Activated effector memory CD4-positive, alpha-beta T cell treated with anti-CD3 and anti-CD28 coated beads, Interleukin-2, amount 50 U/mL, for 16 hours (primary cell): Measurements from ENCODE around the gene DPP3.
"Not testable (repeated sequence)": the region's sequence is repeated elsewhere in the genome, so short reads cannot be mapped to it uniquely, and the experiment has no call there.

Experiments used
- DNase-seq: peaks from one replicate; pipeline ENCODE4 v3.0.0-alpha.2; 2020

DPP3 gene

DNA sequence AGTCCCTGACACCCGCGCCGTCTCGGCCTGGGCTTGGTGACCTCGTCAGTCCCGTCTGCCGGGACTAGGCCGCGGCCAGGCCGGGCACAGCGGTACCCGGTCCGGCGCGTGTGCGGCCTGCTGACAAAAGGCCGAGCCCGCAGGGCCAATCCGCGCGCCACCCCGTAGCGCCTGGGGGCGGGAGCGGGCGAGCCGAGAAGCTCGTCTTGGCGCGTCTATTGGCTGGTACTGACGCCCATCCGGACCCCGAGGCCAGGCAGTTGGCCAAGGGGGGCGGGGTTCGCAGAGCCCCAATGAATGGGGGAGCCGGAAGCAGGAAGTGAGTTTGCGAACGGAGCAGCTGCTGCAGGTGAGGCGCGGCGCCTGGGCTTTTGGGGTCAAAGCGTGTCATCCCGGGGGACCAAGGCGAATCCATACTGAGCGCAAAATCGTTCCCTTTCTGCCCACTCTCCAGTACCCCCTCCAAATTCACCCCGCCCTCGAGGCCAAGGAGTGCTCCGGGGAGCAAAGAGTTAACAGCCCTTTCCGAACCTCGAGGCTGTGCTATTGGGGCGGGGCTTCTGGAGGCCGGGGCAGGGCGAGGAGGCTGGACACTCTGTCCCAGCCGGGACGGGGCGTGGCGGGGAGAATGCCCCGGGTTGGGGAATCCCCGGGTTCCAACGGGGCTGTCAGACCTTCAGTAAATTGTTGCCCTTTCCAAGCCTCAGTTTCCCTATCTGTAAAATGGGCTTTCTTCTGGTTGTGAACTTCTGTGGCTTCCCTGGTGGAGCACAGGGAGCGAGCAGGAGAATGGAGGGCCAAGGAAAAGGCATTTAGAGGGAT, at the start of gene DPP3:
DPP3 (plus strand) TSS at position 318 of the 822 bp plus-strand sequence. CDS start 1,767 bp downstream, outside the sequence.
- DNase-seq, result peak; percentile 98

DNA sequence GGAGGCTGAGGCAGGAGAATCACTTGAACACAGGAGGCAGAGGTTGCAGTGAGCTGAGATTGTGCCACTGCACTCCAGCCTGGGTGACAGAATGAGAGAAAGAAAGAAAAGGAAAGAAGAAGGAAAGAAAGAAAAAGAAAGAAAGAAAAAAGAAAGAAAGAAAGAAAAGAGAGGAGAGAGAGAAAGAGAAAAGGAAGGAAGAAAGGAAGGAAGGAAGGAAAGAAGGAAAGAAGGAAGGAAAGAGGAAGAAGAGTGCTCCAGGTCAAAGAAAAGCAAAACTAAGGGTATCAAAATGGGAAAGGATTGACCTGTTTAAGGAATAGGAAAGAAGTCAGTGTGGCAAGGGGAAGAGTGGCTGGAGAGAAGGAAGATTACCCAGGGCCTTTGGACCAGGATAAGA, 48.9 kb upstream of the DPP3 start:
- not testable (repeated sequence) for DNase-seq

DNA sequence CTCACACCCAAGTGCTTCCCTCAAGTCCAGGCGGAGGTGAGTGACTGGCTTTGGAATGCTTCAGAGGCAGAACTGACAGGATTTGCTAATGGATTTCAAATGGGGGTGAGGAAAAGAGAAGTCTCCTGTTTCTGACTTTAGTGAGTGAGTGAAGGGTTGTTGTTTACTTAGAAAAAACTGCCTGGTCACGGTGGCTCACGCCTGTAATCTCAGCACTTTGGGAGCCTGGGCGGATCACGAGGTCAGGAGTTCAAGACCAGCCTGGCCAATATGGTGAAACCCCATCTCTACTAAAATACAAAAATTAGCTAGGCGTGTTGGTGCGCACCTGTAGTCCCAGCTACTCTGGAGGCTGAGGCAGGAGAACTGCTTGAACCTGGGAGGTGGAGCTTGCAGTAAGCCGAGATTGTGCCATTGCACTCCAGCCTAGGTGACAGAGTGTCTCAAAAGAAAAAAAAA, 48.3 kb upstream of the DPP3 start:
- DNase-seq, result not testable (repeated sequence)

DNA sequence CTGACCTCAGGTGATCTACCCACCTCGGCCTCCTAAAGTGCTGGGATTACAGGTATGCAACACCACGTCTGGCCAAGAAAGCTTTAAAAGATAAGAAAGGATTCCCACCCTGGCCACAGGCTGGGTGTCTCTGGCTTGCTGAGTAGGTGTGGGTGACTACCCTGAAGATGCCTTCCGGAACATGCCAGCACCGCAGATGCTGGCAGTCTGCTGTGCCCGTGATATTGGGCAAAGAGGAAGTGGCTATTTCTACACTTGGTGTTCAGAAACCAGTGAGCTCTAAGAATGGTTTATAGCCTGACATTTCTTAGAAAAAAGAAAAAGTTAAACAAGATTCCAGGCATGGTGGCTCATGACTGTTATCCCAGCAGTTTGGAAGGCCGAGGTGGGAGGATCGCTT, 47.6 kb upstream of the DPP3 start:
- DNase-seq, result no peak

DNA sequence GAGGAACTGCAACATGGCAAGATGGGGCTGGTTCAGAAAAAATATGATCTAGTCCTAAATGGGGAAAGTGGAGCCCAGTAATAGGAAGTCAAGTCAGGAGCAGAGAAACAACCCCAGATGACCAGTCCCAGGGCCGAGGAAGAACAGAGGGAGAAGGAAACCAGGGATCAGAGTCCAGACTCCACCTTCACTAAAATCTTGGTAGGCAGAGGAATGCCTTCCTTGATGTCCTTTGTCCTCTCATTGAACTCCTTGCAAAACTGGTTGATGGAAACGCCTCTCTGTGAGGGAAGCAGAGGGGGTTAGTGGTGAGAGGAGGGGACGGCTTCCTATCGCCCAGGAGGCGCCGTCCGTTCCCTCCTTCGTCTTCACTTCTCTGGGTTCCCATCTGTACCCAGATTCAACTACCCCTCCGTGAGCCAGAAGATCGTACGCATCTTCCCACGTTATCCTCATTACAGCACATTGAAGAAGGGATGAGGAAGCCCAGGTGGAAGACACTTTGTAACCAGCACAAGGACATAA, 42.2 kb upstream of the DPP3 start:
- DNase-seq, result no peak

GRCh38 chr11:66438504-66439466, 41.4 kb upstream of the DPP3 start, which contains the start of gene MRPL11:
Gene MRPL11, minus strand, starts transcription at chr11:66438848. Its CDS starts 94 bp downstream, at chr11:66438754.
- peak; percentile 95 for DNase-seq

DNA sequence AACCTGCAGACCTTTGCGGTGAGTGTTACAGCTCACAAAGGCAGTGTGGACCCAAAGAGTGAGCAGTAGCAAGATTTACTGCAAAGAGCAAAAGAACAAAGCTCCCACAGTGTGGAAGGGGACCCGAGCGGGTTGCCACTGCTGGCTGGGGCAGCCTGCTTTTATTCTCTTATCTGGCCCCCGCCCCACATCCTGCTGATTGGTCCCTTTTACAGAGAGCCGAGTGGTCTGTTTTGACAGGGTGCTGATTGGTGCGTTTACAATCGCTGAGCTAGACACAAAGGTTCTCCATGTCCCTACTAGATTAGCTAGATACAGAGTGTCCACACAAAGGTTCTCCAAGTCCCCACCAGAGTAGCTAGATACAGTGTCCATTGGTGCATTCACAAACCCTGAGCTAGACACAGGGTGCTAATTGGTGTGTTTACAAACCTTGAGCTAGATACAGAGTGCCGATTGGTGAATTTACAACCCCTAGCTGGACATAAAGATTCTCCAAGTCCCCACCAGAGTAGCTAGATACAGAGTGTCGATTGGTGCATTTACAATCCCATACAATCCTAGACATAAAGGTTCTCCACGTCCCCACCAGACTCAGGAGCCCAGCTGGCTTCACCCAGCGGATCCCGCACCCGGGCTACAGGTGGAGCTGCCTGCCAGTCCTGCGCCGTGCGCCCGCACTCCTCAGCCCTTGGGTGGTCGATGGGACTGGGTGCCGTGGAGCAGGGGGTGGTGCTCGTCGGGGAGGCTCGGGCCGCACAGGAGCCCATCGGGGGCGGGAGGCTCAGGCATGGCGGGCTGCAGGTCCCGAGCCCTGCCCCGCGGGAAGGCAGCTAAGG, 39.9 kb upstream of the DPP3 start:
- not testable (repeated sequence) for DNase-seq

DNA sequence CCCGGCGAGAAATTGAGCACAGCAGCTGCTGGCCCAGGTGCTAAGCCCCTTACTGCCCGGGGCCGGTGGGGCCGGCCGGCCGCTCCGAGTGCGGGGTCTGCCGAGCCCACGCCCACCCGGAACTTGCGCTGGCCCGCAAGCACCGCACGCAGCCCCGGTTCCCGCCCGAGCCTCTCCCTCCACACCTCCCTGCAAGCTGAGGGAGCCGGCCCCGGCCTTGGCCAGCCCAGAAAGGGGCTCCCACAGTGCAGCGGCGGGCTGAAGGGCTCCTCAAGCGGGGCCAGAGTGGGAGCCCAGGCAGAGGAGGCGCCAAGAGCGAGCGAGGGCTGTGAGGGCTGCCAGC, 39.3 kb upstream of the DPP3 start:
- not testable (repeated sequence) for DNase-seq

- DNase-seq, result no peak
Measured at GRCh38 chr11:66443602-66444001, 36.6 kb upstream of the DPP3 start.

- no peak for DNase-seq
Measured at GRCh38 chr11:66447012-66447411, 33.2 kb upstream of the DPP3 start.

GRCh38 chr11:66448523-66448922, 31.7 kb upstream of the DPP3 start:
- no peak for DNase-seq

DNA sequence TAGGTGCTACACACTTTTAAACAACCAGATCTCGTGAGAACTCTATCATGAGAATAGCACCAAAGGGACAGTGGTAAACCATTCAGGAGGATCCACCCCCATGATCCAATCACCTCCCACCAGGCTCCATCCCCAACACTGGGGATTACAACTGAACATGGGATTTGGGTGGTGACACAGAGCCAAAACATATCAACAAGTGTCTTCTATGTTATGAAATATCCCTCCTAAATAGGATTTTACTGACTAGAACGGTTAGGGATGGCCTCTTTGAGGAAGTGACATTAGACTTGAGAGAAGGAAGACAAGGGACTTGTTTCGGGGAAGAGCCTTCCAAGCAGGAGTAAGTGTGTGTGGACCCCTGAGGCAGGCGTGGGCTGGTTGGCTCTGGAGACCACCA, 29.7 kb upstream of the DPP3 start:
- DNase-seq, result no peak

- DNase-seq, result no peak
Measured at GRCh38 chr11:66451663-66452062, 28.6 kb upstream of the DPP3 start.

DNA sequence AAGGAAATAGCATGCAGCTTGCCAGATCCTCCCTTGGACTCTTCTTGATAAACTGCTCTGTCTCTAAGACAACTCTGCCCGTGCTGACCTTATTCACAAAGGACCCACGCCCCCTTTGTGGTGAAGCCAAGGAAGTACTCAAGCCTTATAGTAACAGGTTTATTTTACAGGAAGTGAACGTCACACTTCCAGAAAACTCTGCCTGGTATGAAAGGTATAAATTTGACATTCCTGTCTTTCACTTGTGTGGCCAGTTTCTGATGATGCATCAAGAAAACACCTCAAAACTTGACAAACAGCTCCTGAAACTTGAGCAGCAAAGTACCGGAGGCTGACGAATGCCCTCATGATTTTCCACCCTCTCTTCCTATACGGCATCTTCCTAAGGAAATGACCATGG, 26.0 kb upstream of the DPP3 start:
- DNase-seq, result no peak

- DNase-seq, result no peak
Measured at GRCh38 chr11:66454828-66455227, 25.4 kb upstream of the DPP3 start.

DNA sequence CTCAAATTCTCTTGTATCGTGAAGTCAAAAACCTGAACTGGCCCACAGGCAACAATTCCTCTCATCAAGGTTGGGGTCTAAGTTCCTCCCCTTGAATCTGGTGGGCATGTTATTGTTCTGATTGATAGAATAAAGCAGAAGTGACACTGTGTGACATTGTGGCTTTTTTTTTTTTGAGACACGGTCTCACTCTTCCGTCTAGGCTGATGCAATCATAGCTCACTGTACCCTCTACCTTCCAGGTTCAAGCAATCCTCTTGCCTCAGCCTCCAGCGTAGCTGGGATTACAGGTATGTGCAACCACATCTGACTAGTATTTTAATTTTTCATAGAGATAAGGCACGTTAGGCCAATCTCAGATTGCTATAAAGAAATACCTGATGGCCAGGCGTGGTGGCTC, 22.4 kb upstream of the DPP3 start:
- no peak for DNase-seq

GRCh38 chr11:66459138-66459778, 21.0 kb upstream of the DPP3 start:
- DNase-seq, result no peak

DNA sequence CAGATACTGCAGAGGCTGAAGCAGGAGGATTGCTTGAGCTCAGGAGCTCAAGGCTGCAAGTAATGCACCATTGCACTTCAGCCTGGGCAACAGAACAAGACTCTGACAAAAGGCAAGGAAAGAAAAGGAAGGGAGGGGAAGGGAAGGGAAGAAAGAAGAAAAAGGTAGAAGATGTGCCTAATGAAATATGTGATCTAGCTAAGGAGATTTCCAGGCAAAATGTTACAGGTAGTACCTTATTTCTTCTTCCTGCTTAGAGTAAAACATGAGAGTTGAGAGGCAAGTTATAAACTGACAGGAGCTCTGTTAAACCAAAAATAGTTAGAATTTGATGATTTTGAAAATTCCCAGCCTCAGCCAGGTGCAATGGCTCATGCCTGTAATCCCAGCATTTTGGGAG, 18.2 kb upstream of the DPP3 start:
- DNase-seq, result no peak

- DNase-seq, result no peak
Measured at GRCh38 chr11:66462911-66463310, 17.3 kb upstream of the DPP3 start.

DNA sequence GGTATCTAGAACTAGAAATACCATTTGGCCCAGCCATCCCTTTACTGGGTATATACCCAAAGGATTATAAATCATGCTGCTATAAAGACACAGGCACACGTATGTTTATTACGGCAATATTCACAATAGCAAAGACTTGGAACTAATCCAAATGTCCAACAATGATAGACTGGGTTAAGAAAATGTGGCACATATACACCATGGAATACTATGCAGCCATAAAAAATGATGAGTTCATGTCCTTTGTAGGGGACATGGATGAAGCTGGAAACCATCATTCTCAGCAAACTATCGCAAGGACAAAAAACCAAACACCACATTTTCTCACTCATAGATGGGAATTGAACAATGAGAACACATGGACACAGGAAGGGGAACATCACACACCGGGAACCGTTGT, 16.1 kb upstream of the DPP3 start:
- DNase-seq, result not testable (repeated sequence)

DNA sequence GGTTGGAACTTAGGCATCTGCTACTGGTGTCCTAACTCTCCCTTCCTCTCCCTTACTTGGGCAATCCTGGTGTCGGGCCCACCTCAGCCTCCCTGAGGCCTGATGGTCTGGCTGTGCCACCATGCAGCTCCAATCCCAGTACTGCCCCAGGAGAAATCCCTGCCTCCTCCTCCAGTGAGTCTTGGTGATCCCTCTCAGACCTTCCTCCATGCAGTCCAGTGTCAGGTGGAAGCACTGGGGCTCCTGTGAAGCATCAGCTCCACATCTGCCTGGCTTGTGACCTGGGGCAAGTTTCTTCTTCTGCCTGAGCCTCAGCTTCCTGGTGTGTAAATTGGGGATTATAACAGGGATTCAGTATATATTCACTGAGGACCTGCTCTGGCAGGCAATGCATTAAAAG, 15.3 kb upstream of the DPP3 start:
- no peak for DNase-seq
